Lung (tissue), 12 donors: ENCODE results near the gene FOXD3. TPM values are rescaled to one million over a fixed set of nuclear protein-coding genes. Genes with fewer than 3 reads are reported as not detected.
"Not testable (repeated sequence)": the region's sequence is repeated elsewhere in the genome, so short reads cannot be mapped to it uniquely, and the experiment has no call there.

ENCODE experiments used
- ATAC-seq: fragments of 200-7000 bp; cut with Tn5 transposase; one replicate; pipeline ENCODE4 v1.9.1; 2020; ENCODE audit warnings: moderate number of reproducible peaks; ENCODE audit not compliant: insufficient read depth, low FRiP score
- DNase-seq, 3 donors: peaks; one replicate each; pipeline ENCODE4 v3.0.0-alpha.2; 2013 to 2017
- H3K27ac ChIP-seq, 2 donors: one replicate each; pipeline ENCODE4 v1.5.1; 2013; ENCODE audit warnings: mild to moderate bottlenecking in 2 of 2, moderate library complexity in 2 of 2, control low read depth in 1 of 2, inconsistent platforms in 1 of 2, low read depth in 1 of 2, low read length in 1 of 2
- H3K27me3 ChIP-seq, 3 donors: one replicate each; pipeline ENCODE4 v1.5.1; 2013; ENCODE audit warnings: low read length in 2 of 3; ENCODE audit not compliant: control insufficient read depth in 3 of 3, insufficient read depth in 3 of 3
- H3K36me3 ChIP-seq, 4 donors: one replicate each; pipeline ENCODE4 v1.5.1; 2013; ENCODE audit warnings: low read length in 4 of 4, mild to moderate bottlenecking in 1 of 4, moderate library complexity in 1 of 4; ENCODE audit not compliant: control insufficient read depth in 4 of 4, insufficient read depth in 4 of 4
- H3K4me1 ChIP-seq, 5 donors: one replicate each; pipeline ENCODE4 v1.5.1; 2013; ENCODE audit warnings: low read length in 5 of 5, mild to moderate bottlenecking in 2 of 5, moderate library complexity in 1 of 5; ENCODE audit not compliant: control insufficient read depth in 5 of 5, insufficient read depth in 5 of 5
- H3K4me3 ChIP-seq: one replicate; pipeline ENCODE4 v1.5.1; 2013; ENCODE audit warnings: mild to moderate bottlenecking, control low read depth, moderate library complexity
- H3K9ac ChIP-seq, 2 donors: one replicate each; pipeline ENCODE4 v1.5.1; 2013; ENCODE audit warnings: low read length in 2 of 2, control low read depth in 1 of 2; ENCODE audit not compliant: insufficient read depth in 1 of 2
- H3K9me3 ChIP-seq, 4 donors: one replicate each; pipeline ENCODE4 v1.5.1; 2013; ENCODE audit warnings: low read length in 3 of 4, mild to moderate bottlenecking in 1 of 4, moderate library complexity in 1 of 4; ENCODE audit not compliant: control insufficient read depth in 4 of 4, insufficient read depth in 3 of 4
- CTCF ChIP-seq: IDR thresholded peaks from 2 replicates; pipeline ENCODE4 v1.5.1; 2012; ENCODE audit warnings: mild to moderate bottlenecking; ENCODE audit errors: control extremely low read depth, extremely low read depth
- WGBS, 2 donors: extraction: QIAGEN DNeasy Blood & Tissue Kit; methylation state at CpG; one replicate each; pipeline ENCODE4 v1.1.7; 2013; 5-methylcytosine and 5-hydroxymethylcytosine counted together
- polyA plus RNA-seq, 2 donors: library from polyadenylated mRNA; stranded (reverse); fragments of 200-250 nt; gene quantifications; one replicate each; pipeline ENCODE4 v1.2.1, GENCODE V29; 2013
- total RNA-seq, 2 donors: library from RNA; depleted of rRNA in 1 of 2; stranded (reverse); fragments of >200 nt in 1 of 2; gene quantifications; one replicate each; pipeline ENCODE4 v1.2.1, GENCODE V29; 2014 to 2021
- donor health status: control.
- donor health status: control.
- donor health status: Bipolar disorder and iron deficiency.
- donor health status: healthy.
- donor health status: DM: yes; HTN: yes; CAD: no.

The FOXD3 gene
- total and polyA plus RNA-seq, 4 donors, result 0.01 to 0.26 TPM; not detected in 2

DNA sequence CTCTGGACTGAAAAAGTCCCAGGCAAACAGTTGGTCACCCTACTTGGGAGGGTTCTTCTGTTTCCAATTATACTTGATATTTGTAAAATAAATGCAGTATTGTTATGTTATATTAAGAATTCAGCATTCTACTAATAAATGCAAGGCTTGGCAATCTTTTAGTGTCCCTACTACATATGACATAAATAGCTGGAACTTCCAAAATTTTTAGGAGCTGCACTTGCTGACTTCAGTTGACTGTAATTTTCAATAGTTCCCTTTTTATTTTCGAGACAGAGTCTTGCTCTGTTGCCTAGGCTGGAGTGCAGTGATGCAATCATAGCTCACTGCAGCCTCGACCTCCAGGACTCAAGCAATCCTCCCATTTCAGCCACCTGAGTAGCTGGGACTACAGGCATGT is 20.0 kb downstream of the FOXD3 start:
- ATAC-seq, result no peak
- no peak overlapping the region for H3K9ac ChIP-seq
- 15 to 54% methylated on average over 2 of the region's 2 CpGs for WGBS, 2 donors
- TF ChIP-seq CTCF, result no peak
- H3K9me3 ChIP-seq, result no peaks in the 10 kb centered on the region
- H3K4me3 ChIP-seq, result no peak overlapping the region
- H3K4me1 ChIP-seq, result no peaks in the 10 kb centered on the region
- no peak overlapping the region for H3K27ac ChIP-seq
- DNase-seq, result no peak
- H3K27me3 ChIP-seq, result peaks cover 0 to 6% (median 0%) of the 10 kb centered on the region in 3 donors
- H3K36me3 ChIP-seq, result no peaks in the 10 kb centered on the region

- Histone ChIP-seq H3K4me3 (no peak overlapping the region), H3K36me3 (no peaks in the 10 kb centered on the region), H3K9ac (no peak overlapping the region), H3K9me3 (peaks cover 0 to 3% (median 0%) of the 10 kb centered on the region in 4 donors), H3K27me3 (peaks cover 0 to 8% (median 0%) of the 10 kb centered on the region in 3 donors), H3K4me1 (no peaks in the 10 kb centered on the region), H3K27ac (no peak overlapping the region)
- DNase-seq, result no peak
- WGBS, 2 donors, result 63 to 65% methylated on average over 1 of the region's 1 CpG
- no peak for TF ChIP-seq CTCF
- ATAC-seq, result no peak
Measured at GRCh38 chr1:63343922-63344321, 21.6 kb downstream of the FOXD3 start.

- Histone ChIP-seq H3K9me3 (peaks cover 0 to 3% (median 0%) of the 10 kb centered on the region in 4 donors), H3K36me3 (no peaks in the 10 kb centered on the region), H3K9ac (no peak overlapping the region), H3K27ac (no peak overlapping the region), H3K4me1 (no peaks in the 10 kb centered on the region), H3K4me3 (no peak overlapping the region), H3K27me3 (peaks cover 0 to 18% (median 17%) of the 10 kb centered on the region in 3 donors)
- WGBS, 2 donors, result 94 to 95% methylated on average over 5 of the region's 5 CpGs
- no peak for TF ChIP-seq CTCF
- no peak for ATAC-seq
- no peak for DNase-seq
Measured at GRCh38 chr1:63350320-63350719, 28.0 kb downstream of the FOXD3 start.

- TF ChIP-seq CTCF, result no peak
- Histone ChIP-seq H3K36me3 (no peaks in the 10 kb centered on the region), H3K9ac (no peak overlapping the region), H3K9me3 (peaks cover 0 to 3% (median 0%) of the 10 kb centered on the region in 4 donors), H3K27me3 (peaks cover 0 to 18% (median 17%) of the 10 kb centered on the region in 3 donors), H3K27ac (no peak overlapping the region), H3K4me3 (no peak overlapping the region), H3K4me1 (no peaks in the 10 kb centered on the region)
- DNase-seq (no peak), ATAC-seq (no peak)
- WGBS, 2 donors, result 86 to 89% methylated on average over 2 of the region's 2 CpGs
Measured at GRCh38 chr1:63352736-63353135, 30.4 kb downstream of the FOXD3 start.

DNA sequence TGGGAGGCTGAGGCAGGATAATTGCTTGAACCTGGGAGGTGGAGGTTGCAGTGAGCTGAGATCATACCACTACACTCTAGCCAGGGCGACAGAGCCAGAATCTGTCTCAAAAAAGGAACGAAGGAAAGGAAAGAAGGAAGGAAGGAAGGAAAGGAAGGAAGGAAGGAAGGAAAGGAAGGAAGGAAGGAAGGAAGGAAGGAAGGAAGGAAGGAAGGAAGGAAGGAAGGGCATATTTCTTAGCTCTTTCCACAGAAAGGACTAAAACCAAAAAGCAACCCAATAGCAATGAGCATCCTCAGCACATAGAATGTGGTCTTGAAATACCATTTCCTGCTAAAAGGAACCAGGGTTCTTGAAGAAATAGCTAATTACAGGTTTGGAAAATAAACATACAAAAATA is 33.9 kb downstream of the FOXD3 start:
- not testable (repeated sequence) for H3K36me3 ChIP-seq, H3K27ac ChIP-seq, H3K9me3 ChIP-seq, H3K4me1 ChIP-seq, H3K4me3 ChIP-seq, H3K9ac ChIP-seq, ATAC-seq, DNase-seq
- WGBS, 2 donors, result 63 to 73% methylated on average over 2 of the region's 2 CpGs
- peaks cover 0 to 18% (median 15%) of the 10 kb centered on the region in 3 donors for H3K27me3 ChIP-seq
